Measurements from ENCODE around the gene TMEM82.

DNA sequence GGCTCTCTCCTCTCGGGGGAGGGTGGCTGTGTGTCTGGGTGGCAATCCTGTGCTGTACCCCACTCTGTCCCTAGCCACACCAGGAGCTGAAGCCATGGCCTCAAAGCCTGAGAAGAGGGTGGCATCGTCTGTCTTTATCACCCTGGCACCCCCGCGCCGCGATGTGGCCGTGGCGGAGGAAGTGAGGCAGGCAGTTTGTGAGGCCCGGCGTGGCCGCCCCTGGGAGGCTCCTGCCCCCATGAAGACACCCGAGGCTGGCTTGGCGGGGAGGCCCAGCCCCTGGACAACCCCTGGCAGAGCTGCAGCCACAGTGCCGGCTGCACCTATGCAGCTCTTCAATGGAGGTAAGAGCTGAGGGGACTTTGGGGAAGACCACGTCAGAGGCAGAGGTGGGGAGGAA lies 22.6 kb downstream of the TMEM82 start:
- TF ChIP-seq, protein P1, sequence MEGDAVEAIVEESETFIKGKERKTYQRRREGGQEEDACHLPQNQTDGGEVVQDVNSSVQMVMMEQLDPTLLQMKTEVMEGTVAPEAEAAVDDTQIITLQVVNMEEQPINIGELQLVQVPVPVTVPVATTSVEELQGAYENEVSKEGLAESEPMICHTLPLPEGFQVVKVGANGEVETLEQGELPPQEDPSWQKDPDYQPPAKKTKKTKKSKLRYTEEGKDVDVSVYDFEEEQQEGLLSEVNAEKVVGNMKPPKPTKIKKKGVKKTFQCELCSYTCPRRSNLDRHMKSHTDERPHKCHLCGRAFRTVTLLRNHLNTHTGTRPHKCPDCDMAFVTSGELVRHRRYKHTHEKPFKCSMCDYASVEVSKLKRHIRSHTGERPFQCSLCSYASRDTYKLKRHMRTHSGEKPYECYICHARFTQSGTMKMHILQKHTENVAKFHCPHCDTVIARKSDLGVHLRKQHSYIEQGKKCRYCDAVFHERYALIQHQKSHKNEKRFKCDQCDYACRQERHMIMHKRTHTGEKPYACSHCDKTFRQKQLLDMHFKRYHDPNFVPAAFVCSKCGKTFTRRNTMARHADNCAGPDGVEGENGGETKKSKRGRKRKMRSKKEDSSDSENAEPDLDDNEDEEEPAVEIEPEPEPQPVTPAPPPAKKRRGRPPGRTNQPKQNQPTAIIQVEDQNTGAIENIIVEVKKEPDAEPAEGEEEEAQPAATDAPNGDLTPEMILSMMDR (IDR thresholded peaks at IDR 0.05 in 2 of 3, conservative IDR thresholded peaks at IDR 0.05 in 1 of 3; ENCODE audit: insufficient read depth in 2 of 3, low read depth in 1 of 3, low read length in 3 of 3) = no peak
- TF ChIP-seq NR2C1 (IDR thresholded peaks at IDR 0.05) (no peak), NR2C1 (tag; IDR thresholded peaks at IDR 0.05) (no peak), GABPA (tag; conservative IDR thresholded peaks at IDR 0.05; ENCODE audit: low read depth) (no peak), EZH2 (IDR thresholded peaks at IDR 0.05; ENCODE audit: borderline replicate concordance, low read depth, low read length) (no peak), FIP1L1 (IDR thresholded peaks at IDR 0.05; ENCODE audit: low read depth, low read length, poor library complexity, severe bottlenecking) (no peak), POLR2AphosphoS5 (IDR thresholded peaks at IDR 0.05; ENCODE audit: control insufficient read depth, insufficient read depth, low read depth, low read length) (no peak), KAT7 (CRISPR knock-in tag; IDR thresholded peaks at IDR 0.05; ENCODE audit: borderline replicate concordance) (no peak), SIN3A (IDR thresholded peaks at IDR 0.05; ENCODE audit: borderline replicate concordance in 2 of 2, control insufficient read depth in 1 of 2, low read depth in 2 of 2, low read length in 2 of 2) (no peak), SMAD2 (IDR thresholded peaks at IDR 0.05; ENCODE audit: low read depth, low read length) (no peak), RB1 (IDR thresholded peaks at IDR 0.05; ENCODE audit: low read depth) (no peak), MTA1 (IDR thresholded peaks at IDR 0.05; ENCODE audit: borderline replicate concordance) (no peak), MAZ (CRISPR knock-in tag; conservative IDR thresholded peaks at IDR 0.05 in 1 of 2, IDR thresholded peaks at IDR 0.05 in 1 of 2) (no peak)
- TF ChIP-seq, protein P2, sequence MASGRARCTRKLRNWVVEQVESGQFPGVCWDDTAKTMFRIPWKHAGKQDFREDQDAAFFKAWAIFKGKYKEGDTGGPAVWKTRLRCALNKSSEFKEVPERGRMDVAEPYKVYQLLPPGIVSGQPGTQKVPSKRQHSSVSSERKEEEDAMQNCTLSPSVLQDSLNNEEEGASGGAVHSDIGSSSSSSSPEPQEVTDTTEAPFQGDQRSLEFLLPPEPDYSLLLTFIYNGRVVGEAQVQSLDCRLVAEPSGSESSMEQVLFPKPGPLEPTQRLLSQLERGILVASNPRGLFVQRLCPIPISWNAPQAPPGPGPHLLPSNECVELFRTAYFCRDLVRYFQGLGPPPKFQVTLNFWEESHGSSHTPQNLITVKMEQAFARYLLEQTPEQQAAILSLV (tag; IDR thresholded peaks at IDR 0.05) = no peak
- TF ChIP-seq, protein P3, sequence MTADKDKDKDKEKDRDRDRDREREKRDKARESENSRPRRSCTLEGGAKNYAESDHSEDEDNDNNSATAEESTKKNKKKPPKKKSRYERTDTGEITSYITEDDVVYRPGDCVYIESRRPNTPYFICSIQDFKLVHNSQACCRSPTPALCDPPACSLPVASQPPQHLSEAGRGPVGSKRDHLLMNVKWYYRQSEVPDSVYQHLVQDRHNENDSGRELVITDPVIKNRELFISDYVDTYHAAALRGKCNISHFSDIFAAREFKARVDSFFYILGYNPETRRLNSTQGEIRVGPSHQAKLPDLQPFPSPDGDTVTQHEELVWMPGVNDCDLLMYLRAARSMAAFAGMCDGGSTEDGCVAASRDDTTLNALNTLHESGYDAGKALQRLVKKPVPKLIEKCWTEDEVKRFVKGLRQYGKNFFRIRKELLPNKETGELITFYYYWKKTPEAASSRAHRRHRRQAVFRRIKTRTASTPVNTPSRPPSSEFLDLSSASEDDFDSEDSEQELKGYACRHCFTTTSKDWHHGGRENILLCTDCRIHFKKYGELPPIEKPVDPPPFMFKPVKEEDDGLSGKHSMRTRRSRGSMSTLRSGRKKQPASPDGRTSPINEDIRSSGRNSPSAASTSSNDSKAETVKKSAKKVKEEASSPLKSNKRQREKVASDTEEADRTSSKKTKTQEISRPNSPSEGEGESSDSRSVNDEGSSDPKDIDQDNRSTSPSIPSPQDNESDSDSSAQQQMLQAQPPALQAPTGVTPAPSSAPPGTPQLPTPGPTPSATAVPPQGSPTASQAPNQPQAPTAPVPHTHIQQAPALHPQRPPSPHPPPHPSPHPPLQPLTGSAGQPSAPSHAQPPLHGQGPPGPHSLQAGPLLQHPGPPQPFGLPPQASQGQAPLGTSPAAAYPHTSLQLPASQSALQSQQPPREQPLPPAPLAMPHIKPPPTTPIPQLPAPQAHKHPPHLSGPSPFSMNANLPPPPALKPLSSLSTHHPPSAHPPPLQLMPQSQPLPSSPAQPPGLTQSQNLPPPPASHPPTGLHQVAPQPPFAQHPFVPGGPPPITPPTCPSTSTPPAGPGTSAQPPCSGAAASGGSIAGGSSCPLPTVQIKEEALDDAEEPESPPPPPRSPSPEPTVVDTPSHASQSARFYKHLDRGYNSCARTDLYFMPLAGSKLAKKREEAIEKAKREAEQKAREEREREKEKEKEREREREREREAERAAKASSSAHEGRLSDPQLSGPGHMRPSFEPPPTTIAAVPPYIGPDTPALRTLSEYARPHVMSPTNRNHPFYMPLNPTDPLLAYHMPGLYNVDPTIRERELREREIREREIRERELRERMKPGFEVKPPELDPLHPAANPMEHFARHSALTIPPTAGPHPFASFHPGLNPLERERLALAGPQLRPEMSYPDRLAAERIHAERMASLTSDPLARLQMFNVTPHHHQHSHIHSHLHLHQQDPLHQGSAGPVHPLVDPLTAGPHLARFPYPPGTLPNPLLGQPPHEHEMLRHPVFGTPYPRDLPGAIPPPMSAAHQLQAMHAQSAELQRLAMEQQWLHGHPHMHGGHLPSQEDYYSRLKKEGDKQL (CRISPR knock-in tag; IDR thresholded peaks at IDR 0.05; ENCODE audit: borderline replicate concordance) = no peak
